ENCODE data around the gene PRR33. TPM values are rescaled to one million over a fixed set of nuclear protein-coding genes. Genes with fewer than 3 reads are reported as not detected.
A peak's percentile ranks its signal among the peaks of the same experiment; 100 is the strongest.

Gene PRR33
- total and polyA plus RNA-seq, 8 donors, result not detected

- peak overlapping the region in 3 of 4 donors; percentile 38 to 58 (median 44) for H3K27ac ChIP-seq
- peak in 4 of 6 donors; percentile 49 to 79 (median 65) for DNase-seq
- H3K27me3 ChIP-seq, result no peaks in the 10 kb centered on the region
- TF ChIP-seq CTCF (IDR thresholded peaks at IDR 0.05), result no peak
- no peaks in the 10 kb centered on the region for H3K36me3 ChIP-seq
- peaks cover 27 to 51% (median 40%) of the 10 kb centered on the region in 3 donors for H3K4me1 ChIP-seq
- peak overlapping the region in 1 of 4 donors; percentile 10 for H3K4me3 ChIP-seq
- FAIRE-seq, result no peak
- intact Hi-C loops (cut with DNase I), result loop anchor here in 1 of 3 donors (5.0 kb wide), 1 partner anchor 307 kb away; no protein-coding TSS in a partner anchor
- H3K9me3 ChIP-seq, result no peaks in the 10 kb centered on the region
- no peak for ATAC-seq
- WGBS, 2 donors, result 86 to 93% methylated on average over 21 to 26 of the region's 26 CpGs
Measured at GRCh38 chr11:1839924-1840779, 51.5 kb downstream of the PRR33 start.

GRCh38 chr11:1839204-1839923, 52.3 kb downstream of the PRR33 start:
- ATAC-seq (no peak), FAIRE-seq (no peak), DNase-seq (peak in 3 of 6 donors; percentile 35 to 63 (median 60))
- 78% methylated on average over 12 of the region's 12 CpGs for WGBS, 2 donors
- no peaks in the 10 kb centered on the region for H3K27me3 ChIP-seq
- no peaks in the 10 kb centered on the region for H3K36me3 ChIP-seq
- peaks cover 34 to 56% (median 39%) of the 10 kb centered on the region in 3 donors for H3K4me1 ChIP-seq
- no peak overlapping the region for H3K4me3 ChIP-seq
- no peak for TF ChIP-seq CTCF (IDR thresholded peaks at IDR 0.05)
- no peaks in the 10 kb centered on the region for H3K9me3 ChIP-seq
- H3K27ac ChIP-seq, result peak overlapping the region in 2 of 4 donors; percentile 38 to 58
- intact Hi-C loops (cut with DNase I), result loop anchor here in 1 of 3 donors (5.0 kb wide), 1 partner anchor 308 kb away; no protein-coding TSS in a partner anchor

- peaks cover 32 to 54% (median 32%) of the 10 kb centered on the region in 3 donors for H3K4me1 ChIP-seq
- DNase-seq (peak in 4 of 6 donors; percentile 25 to 81 (median 50)), ATAC-seq (no peak), FAIRE-seq (no peak)
- H3K36me3 ChIP-seq, result no peaks in the 10 kb centered on the region
- intact Hi-C loops (cut with DNase I), result loop anchor here in 1 of 3 donors (5.0 kb wide), 1 partner anchor 309 kb away; no protein-coding TSS in a partner anchor
- H3K27me3 ChIP-seq, result no peaks in the 10 kb centered on the region
- no peak for TF ChIP-seq CTCF (IDR thresholded peaks at IDR 0.05)
- no peaks in the 10 kb centered on the region for H3K9me3 ChIP-seq
- H3K4me3 ChIP-seq, result no peak within 1 kb of the TSS
- WGBS, 2 donors, result 90 to 93% methylated on average over 27 to 32 of the region's 32 CpGs
- H3K27ac ChIP-seq, result peak within 1 kb of the TSS in 2 of 4 donors; percentile 38 to 58
Measured at GRCh38 chr11:1838426-1839144, 53.1 kb downstream of the PRR33 start, which contains the start of gene TNNI2. Gene TNNI2, plus strand, starts transcription at chr11:1838981. Its CDS starts 716 bp downstream, at chr11:1839697.

Small RNA genes lying within 50 kb of the gene (microRNA-seq; reads per million reads assigned to microRNA genes)
- gene MIR4298, result 0 reads per million in 2 donors
- 0 reads per million in 2 donors for gene MIR7847

Other genes starting within 250 kb of the PRR33 start
- not detected for gene KRTAP5-6, start 194.7 kb downstream of the PRR33 start, total RNA-seq
- gene KRTAP5-6, start 194.7 kb downstream of the PRR33 start, polyA plus RNA-seq, result not detected
- 1 to 10 TPM in 1 of 6 donors, under 1 TPM in 5; 0.28 to 2.0 (median 0.45) TPM for gene IFITM10, start 141.3 kb downstream of the PRR33 start, total RNA-seq
- under 1 TPM; 0.53 to 0.56 TPM for gene IFITM10, start 141.3 kb downstream of the PRR33 start, polyA plus RNA-seq
- 100 to 1,000 TPM; 231 to 596 (median 310) TPM for gene CTSD, start 128.0 kb downstream of the PRR33 start, total RNA-seq
- 100 to 1,000 TPM; 279 to 422 TPM for gene CTSD, start 128.0 kb downstream of the PRR33 start, polyA plus RNA-seq
- 10 to 100 TPM in 3 of 6 donors, 1 to 10 TPM in 3; 3.6 to 34.2 (median 12.2) TPM for gene SYT8, start 56.9 kb downstream of the PRR33 start, total RNA-seq
- 10 to 100 TPM; 43.7 to 64.8 TPM for gene SYT8, start 56.9 kb downstream of the PRR33 start, polyA plus RNA-seq
- 1 to 10 TPM in 5 of 6 donors, not detected in 1; 2.5 to 8.7 (median 6.2) TPM for gene TNNI2, start 52.9 kb downstream of the PRR33 start, total RNA-seq
- 10 to 100 TPM; 28.9 to 57.4 TPM for gene TNNI2, start 52.9 kb downstream of the PRR33 start, polyA plus RNA-seq
- gene LSP1, start 38.8 kb downstream of the PRR33 start, total RNA-seq, result 10 to 100 TPM in 3 of 6 donors, 1 to 10 TPM in 3; 2.4 to 26.8 (median 8.4) TPM
- gene LSP1, start 38.8 kb downstream of the PRR33 start, polyA plus RNA-seq, result 10 to 100 TPM in 1 of 2 donors, 1 to 10 TPM in 1; 8.6 to 20.6 TPM
- gene TNNT3, start 27.8 kb upstream of the PRR33 start, total RNA-seq, result 1 to 10 TPM in 2 of 6 donors, under 1 TPM in 4; 0.24 to 2.0 (median 0.70) TPM
- gene TNNT3, start 27.8 kb upstream of the PRR33 start, polyA plus RNA-seq, result 1 to 10 TPM; 3.1 to 6.6 TPM
- 10 to 100 TPM; 16.7 to 58.1 (median 31.5) TPM for gene MRPL23, start 55.4 kb upstream of the PRR33 start, total RNA-seq
- gene MRPL23, start 55.4 kb upstream of the PRR33 start, polyA plus RNA-seq, result 10 to 100 TPM; 79.3 to 92.1 TPM
- gene H19, start 105.9 kb upstream of the PRR33 start, total RNA-seq, result 100 to 1,000 TPM in 5 of 6 donors, 10 to 100 TPM in 1; 69.5 to 532 (median 190) TPM
- gene H19, start 105.9 kb upstream of the PRR33 start, polyA plus RNA-seq, result 100 to 1,000 TPM; 809 to 814 TPM
- 10 to 100 TPM in 3 of 6 donors, 1 to 10 TPM in 3; 6.0 to 99.9 (median 12.3) TPM for gene IGF2, start 247.5 kb upstream of the PRR33 start, total RNA-seq
- gene IGF2, start 247.5 kb upstream of the PRR33 start, polyA plus RNA-seq, result 10 to 100 TPM; 25.1 to 26.9 TPM